ENCODE results near the gene PIANP. TPM values are rescaled to one million over a fixed set of nuclear protein-coding genes. Genes with fewer than 3 reads are reported as not detected.

PIANP gene
- total RNA-seq, 1 experiment from 2014 or later, result not detected

GRCh38 chr12:6729186-6729585, 28.6 kb upstream of the PIANP start:
- CTCF ChIA-PET, result no interaction called here
- intact Hi-C loops (cut with micrococcal nuclease), result no loop called here
- Histone ChIP-seq H3K27me3 (ENCODE audit: insufficient read depth, low read length) (no peaks in the 10 kb centered on the region), H3K9ac (ENCODE audit: low read length) (no peak overlapping the region), H3K9me2 (ENCODE audit: insufficient read depth) (no peaks in the 10 kb centered on the region), H3K79me2 (ENCODE audit: insufficient read depth, low read length) (peaks cover 14% of the 10 kb centered on the region; the same call in 1 of the 2 replicates), H3K4me1 (ENCODE audit: control insufficient read depth in 1 of 2, insufficient read depth in 2 of 2, low read length in 2 of 2) (peaks cover 2 to 14% of the 10 kb centered on the region in 2 experiments; a peak in 3 of 4 replicates), H2AFZ (ENCODE audit: low read depth, low read length, poor library complexity, severe bottlenecking) (no peak overlapping the region), H3K9me3 (ENCODE audit: control insufficient read depth in 1 of 2, insufficient read depth in 1 of 2, low read depth in 1 of 2, low read length in 2 of 2) (no peaks in the 10 kb centered on the region), H3K4me3 (replicated peaks in 1 of 2; ENCODE audit: low read depth in 1 of 2, low read length in 2 of 2) (no peak overlapping the region), H3K36me3 (ENCODE audit: control insufficient read depth in 1 of 2, insufficient read depth in 2 of 2, low read length in 2 of 2) (peaks cover 18 to 34% of the 10 kb centered on the region in 2 experiments; a peak in 3 of 4 replicates), H4K20me1 (ENCODE audit: insufficient read depth) (no peaks in the 10 kb centered on the region), H3K27ac (ENCODE audit: low read depth, low read length) (no peak overlapping the region), H3K4me2 (ENCODE audit: low read length) (no peak overlapping the region)
- no peak for TF ChIP-seq CEBPB (IDR thresholded peaks at IDR 0.05; ENCODE audit: low read depth)
- no peak for TF ChIP-seq POLR2A (IDR thresholded peaks at IDR 0.05; ENCODE audit: borderline replicate concordance, extremely low read depth, insufficient read depth, insufficient read length)
- no peak for TF ChIP-seq POLR2AphosphoS5 (IDR thresholded peaks at IDR 0.05; ENCODE audit: low read depth, low read length)
- TF ChIP-seq TCF7L2 (IDR thresholded peaks at IDR 0.05; ENCODE audit: borderline replicate concordance, extremely low read depth, insufficient read depth, insufficient read length), result no peak
- no peak for TF ChIP-seq EZH2 (IDR thresholded peaks at IDR 0.05)
- TF ChIP-seq REST (IDR thresholded peaks at IDR 0.05; ENCODE audit: low read depth), result no peak
- TF ChIP-seq SP1 (IDR thresholded peaks at IDR 0.05; ENCODE audit: low read depth), result no peak
- TF ChIP-seq CBX3 (IDR thresholded peaks at IDR 0.05; ENCODE audit: low read depth), result no peak
- TF ChIP-seq FOSL1 (IDR thresholded peaks at IDR 0.05; ENCODE audit: low read depth), result no peak
- no peak for TF ChIP-seq RAD21 (IDR thresholded peaks at IDR 0.05; ENCODE audit: low read depth)
- no peak for TF ChIP-seq ELF1 (IDR thresholded peaks at IDR 0.05; ENCODE audit: borderline replicate concordance, low read depth)
- no peak for TF ChIP-seq ZBTB33 (IDR thresholded peaks at IDR 0.05; ENCODE audit: extremely low read depth, insufficient replicate concordance, low read length)
- no peak for TF ChIP-seq JUND (IDR thresholded peaks at IDR 0.05)
- no TSS peak for BruUV-seq (replicated peaks)
- POLR2A ChIA-PET, result no interaction called here
- DNase-seq (ENCODE audit: low read depth, low spot score) (no peak), ATAC-seq (no peak)
- RAD21 ChIA-PET (ENCODE audit: low non-redundant PET in 1 of 2, low total read pairs in 2 of 2, uncharacterized antibody in 2 of 2, unreplicated experiment in 2 of 2), result no interaction called here
